ENCODE data around the gene ZNF292.

Gene ZNF292

DNA sequence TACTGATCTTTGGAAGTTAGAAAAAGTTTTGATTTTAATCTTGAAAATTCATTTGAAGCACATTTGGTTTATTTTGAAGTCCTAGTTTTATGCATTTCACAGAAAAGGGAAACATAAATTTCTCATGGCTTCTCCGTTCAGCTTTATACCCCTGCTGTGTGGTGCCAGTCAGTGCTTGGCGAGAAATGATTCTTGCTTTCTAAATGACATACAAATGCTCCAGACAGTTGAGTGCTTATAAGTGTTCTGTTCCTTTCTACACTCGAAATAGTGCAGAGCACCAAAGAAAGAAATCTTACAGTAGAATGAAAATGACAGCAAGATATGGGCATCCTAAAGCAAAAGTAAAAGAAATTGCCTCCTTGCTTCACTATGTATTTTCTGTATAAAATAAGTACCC is 9.0 kb upstream of the ZNF292 start:
- DNase-seq (ENCODE audit: extremely low spot score), result no peak
- ChIA-PET POLR2A (no interaction called here), CTCF (interaction anchor here (0.8 kb wide), 2 partner anchors 10 to 67 kb away, joined by 4 to 5 read pairs; no protein-coding TSS in a partner anchor)
- TF ChIP-seq, protein P1, sequence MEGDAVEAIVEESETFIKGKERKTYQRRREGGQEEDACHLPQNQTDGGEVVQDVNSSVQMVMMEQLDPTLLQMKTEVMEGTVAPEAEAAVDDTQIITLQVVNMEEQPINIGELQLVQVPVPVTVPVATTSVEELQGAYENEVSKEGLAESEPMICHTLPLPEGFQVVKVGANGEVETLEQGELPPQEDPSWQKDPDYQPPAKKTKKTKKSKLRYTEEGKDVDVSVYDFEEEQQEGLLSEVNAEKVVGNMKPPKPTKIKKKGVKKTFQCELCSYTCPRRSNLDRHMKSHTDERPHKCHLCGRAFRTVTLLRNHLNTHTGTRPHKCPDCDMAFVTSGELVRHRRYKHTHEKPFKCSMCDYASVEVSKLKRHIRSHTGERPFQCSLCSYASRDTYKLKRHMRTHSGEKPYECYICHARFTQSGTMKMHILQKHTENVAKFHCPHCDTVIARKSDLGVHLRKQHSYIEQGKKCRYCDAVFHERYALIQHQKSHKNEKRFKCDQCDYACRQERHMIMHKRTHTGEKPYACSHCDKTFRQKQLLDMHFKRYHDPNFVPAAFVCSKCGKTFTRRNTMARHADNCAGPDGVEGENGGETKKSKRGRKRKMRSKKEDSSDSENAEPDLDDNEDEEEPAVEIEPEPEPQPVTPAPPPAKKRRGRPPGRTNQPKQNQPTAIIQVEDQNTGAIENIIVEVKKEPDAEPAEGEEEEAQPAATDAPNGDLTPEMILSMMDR (IDR thresholded peaks at IDR 0.05; ENCODE audit: control extremely low read depth, extremely low read depth, low read depth, missing control alignments), result no peak

DNA sequence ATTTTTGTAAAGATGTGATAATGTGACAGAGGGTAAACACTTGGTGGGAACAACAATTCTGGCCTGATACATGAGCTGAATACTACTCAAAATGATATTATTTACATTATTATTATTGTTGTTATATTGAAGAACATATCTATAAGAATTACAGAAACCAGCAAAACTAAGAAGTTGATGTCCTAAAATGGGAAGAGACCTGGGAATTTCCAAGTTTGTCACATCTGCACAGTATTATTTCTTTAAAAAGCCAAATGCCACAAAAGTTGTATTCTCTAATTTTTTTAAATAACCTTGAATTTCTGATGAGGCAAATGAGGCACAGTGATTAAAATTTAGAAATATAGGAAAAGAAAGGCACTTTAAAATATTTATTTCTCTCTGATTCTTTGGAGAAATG is 5.0 kb upstream of the ZNF292 start:
- ChIA-PET CTCF (no interaction called here), POLR2A (no interaction called here)
- TF ChIP-seq, protein P1 (IDR thresholded peaks at IDR 0.05; ENCODE audit: control extremely low read depth, extremely low read depth, low read depth, missing control alignments), result no peak
- no peak for DNase-seq (ENCODE audit: extremely low spot score)

DNA sequence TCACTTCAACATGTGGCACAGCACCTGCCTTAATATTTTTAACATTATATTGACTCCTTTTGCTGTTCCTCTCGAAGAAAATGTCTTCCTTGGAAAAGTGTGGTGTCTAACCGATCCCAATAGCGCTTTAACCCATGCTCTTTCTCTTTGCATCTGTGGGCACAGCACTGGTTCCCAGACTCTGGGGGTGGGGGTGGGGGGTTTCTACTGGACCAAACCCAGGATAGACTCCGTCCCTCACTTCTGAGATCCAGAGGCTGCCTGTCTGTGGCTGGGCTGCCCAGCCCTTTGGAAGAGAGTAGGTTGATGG is 3.9 kb upstream of the ZNF292 start:
- ChIA-PET CTCF (no interaction called here), POLR2A (no interaction called here)
- TF ChIP-seq, protein P1 (IDR thresholded peaks at IDR 0.05; ENCODE audit: control extremely low read depth, extremely low read depth, low read depth, missing control alignments), result no peak
- no peak for DNase-seq (ENCODE audit: extremely low spot score)

DNA sequence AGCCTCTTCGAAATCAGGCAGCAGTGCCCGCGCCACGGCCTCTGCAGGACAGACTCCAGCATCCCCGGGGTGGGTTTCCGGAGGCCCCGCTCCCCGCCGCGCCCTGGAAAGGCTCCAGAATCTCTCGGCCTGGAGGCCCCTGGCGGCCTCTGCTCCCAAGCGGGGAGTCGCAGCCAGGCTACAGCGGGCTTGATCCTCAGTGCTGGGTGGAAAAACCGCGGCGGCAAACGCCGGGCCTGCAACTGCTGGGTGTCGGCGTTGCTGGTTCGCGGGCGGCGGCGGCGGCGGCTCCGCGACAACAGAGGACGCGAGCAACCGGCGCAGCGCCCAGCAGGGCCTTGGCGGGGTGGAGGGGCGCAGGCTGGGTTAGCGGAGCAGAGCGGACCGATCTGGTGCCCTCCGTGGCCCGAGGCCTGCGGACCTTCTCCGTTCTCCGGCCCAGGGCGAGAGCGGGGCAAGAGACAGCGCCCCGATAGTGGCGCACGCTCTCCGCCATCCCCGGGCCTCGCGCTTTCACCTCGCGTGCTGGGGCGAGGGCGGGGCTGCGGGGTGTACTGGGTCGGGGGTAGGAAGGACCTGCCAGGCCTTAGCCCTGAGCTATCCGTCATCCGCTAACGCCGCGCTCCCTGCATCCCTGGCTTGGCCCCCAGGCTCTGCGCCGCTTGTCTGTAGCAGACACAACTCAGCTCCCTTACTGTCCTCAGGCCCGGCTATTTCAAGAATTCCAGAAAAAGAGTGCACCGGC is 3.4 kb upstream of the ZNF292 start:
- CTCF ChIA-PET, result interaction anchor here (1.6 to 2.0 kb wide), 3 partner anchors 11 to 73 kb away, joined by 4 to 11 read pairs (median 8); no protein-coding TSS in a partner anchor
- peak; percentile 68 for DNase-seq (ENCODE audit: extremely low spot score)
- TF ChIP-seq, protein P1 (IDR thresholded peaks at IDR 0.05; ENCODE audit: control extremely low read depth, extremely low read depth, low read depth, missing control alignments), result no peak
- POLR2A ChIA-PET, result no interaction called here

DNA sequence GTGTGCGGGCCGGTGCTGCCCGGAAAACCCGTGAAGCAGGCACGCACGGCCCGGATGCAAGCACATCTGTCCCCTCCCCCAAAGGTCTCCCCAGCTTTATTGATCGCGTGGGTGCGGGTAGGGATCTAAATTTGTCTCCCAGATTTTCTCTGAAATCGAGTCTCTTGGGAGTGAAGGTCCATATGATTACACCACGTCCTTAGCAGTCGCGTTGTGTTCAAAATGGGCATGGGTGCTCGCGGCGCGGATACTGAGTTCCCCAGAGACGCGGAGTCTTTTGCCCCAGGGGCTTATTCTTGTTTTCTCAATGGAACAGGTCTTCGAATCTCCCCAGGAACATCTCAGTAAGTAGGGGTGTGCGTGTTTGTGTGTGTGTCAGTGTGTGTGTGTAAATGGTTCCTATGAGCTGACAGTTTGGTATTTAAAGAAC is 2.8 kb upstream of the ZNF292 start:
- POLR2A ChIA-PET, result no interaction called here
- CTCF ChIA-PET, result interaction anchor here (1.6 to 2.0 kb wide), 3 partner anchors 10 to 74 kb away, joined by 4 to 11 read pairs (median 8); no protein-coding TSS in a partner anchor
- TF ChIP-seq, protein P1 (IDR thresholded peaks at IDR 0.05; ENCODE audit: control extremely low read depth, extremely low read depth, low read depth, missing control alignments), result no peak

DNA sequence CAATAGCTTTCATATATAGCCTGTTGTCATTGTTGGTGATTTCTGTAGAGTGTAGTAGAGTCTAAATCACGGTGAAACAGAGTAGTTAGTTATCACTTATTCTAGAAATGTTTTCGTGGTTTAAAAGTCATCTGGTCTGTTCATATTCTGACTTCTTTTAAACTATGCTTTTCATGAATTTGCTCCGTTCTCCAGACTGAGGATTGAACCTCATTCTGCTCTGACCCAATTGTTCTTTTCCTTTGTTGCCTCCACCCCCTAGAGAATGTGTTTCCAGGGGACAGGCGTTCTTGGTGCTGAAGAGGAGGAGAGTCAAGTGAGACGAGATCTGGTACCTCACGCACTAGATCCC is 748 bp upstream of the ZNF292 start:
- CTCF ChIA-PET, result interaction anchor here (1.3 kb wide), 1 partner anchor 88 kb away, joined by 3 read pairs; no protein-coding TSS in a partner anchor
- POLR2A ChIA-PET, result no interaction called here

More for the DNA sequence above, 2.8 kb upstream of the ZNF292 start:
- DNase-seq (ENCODE audit: extremely low spot score), result no peak

More for the DNA sequence above, 748 bp upstream of the ZNF292 start:
- TF ChIP-seq, protein P1 (IDR thresholded peaks at IDR 0.05; ENCODE audit: control extremely low read depth, extremely low read depth, low read depth, missing control alignments), result no peak
- no peak for DNase-seq (ENCODE audit: extremely low spot score)
